Measurements from ENCODE around the gene CLPSL1. TPM values are rescaled to one million over a fixed set of nuclear protein-coding genes. Genes with fewer than 3 reads are reported as not detected.

The CLPSL1 gene
- total and polyA plus RNA-seq, 2 donors (not counting 1 experiment from before 2014, with no cell fraction given), result not detected

DNA sequence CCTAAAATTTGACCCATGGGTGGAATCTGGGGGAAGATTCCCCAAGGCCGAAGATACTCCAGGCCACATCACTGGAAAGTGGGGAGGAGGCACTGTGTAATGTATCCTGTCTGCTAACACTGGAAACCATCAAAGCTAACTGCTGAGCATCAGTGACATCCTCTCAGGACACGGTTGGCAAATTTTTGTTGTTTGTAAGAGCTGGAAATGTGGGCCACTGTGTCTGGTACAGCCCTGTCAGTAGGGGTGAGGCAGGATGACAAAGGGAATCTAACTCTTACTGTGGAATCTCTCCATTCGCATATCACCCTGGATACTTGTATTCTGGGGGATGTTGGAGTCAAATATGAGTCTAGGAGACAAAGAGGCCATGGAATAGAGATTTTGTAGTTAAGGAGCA lies 21.4 kb upstream of the CLPSL1 start:
- ChIA-PET CTCF (interaction anchor here (1.0 kb wide), 1 partner anchor 12 kb away, joined by 3 read pairs; no protein-coding TSS in a partner anchor), POLR2A (no interaction called here)
- Histone ChIP-seq H3K4me3 (ENCODE audit: control extremely low read depth in 1 of 5, extremely low read depth in 1 of 5, insufficient read depth in 1 of 5, low read depth in 2 of 5, low read length in 4 of 5) (no peak overlapping the region), H2AFZ (ENCODE audit: insufficient read depth, low read depth, low read length, poor library complexity, severe bottlenecking) (no peak overlapping the region), H3K4me1 (ENCODE audit: control insufficient read depth in 2 of 2, insufficient read depth in 2 of 2, low read length in 2 of 2) (peaks cover 27 to 31% of the 10 kb centered on the region in 2 donors), H3K79me2 (ENCODE audit: control insufficient read depth, insufficient read depth, low read length) (no peaks in the 10 kb centered on the region), H3K9ac (ENCODE audit: low read length) (no peak overlapping the region), H3K9me3 (ENCODE audit: control extremely low read depth in 1 of 3, control insufficient read depth in 2 of 3, insufficient read depth in 1 of 3, low read length in 2 of 3) (peaks cover 0 to 16% (median 6%) of the 10 kb centered on the region in 3 donors), H3K4me2 (replicated peaks; ENCODE audit: low read depth, low read length, poor library complexity, severe bottlenecking) (peak overlapping the region; percentile 20), H3K27me3 (replicated peaks in 1 of 4; ENCODE audit: control extremely low read depth in 1 of 4, control insufficient read depth in 3 of 4, insufficient read depth in 4 of 4, low read length in 3 of 4) (peaks cover 0 to 29% (median 18%) of the 10 kb centered on the region in 4 experiments), H4K20me1 (ENCODE audit: control insufficient read depth, insufficient read depth, low read length, poor library complexity, severe bottlenecking) (no peaks in the 10 kb centered on the region), H3K36me3 (replicated peaks in 1 of 2; ENCODE audit: control extremely low read depth in 1 of 2, control insufficient read depth in 1 of 2, extremely low read depth in 1 of 2, insufficient read depth in 2 of 2, low read length in 1 of 2) (no peaks in the 10 kb centered on the region), H3K27ac (ENCODE audit: low read length in 2 of 2) (no peak overlapping the region)
- Mint-ChIP-seq H3K4me3 (no peak overlapping the region), H3K27me3 (peaks cover 35% of the 10 kb centered on the region), H3K27ac (no peak overlapping the region), H3K4me1 (peaks cover 40% of the 10 kb centered on the region), H3K9me3 (ENCODE audit: insufficient read depth) (peaks cover 3% of the 10 kb centered on the region)
- 10% methylated on average over 2 of the region's 3 CpGs for WGBS (ENCODE audit: insufficient coverage)
- ATAC-seq (ENCODE audit: low read depth) (no peak), DNase-seq (no peak)
- TF ChIP-seq, protein P1, sequence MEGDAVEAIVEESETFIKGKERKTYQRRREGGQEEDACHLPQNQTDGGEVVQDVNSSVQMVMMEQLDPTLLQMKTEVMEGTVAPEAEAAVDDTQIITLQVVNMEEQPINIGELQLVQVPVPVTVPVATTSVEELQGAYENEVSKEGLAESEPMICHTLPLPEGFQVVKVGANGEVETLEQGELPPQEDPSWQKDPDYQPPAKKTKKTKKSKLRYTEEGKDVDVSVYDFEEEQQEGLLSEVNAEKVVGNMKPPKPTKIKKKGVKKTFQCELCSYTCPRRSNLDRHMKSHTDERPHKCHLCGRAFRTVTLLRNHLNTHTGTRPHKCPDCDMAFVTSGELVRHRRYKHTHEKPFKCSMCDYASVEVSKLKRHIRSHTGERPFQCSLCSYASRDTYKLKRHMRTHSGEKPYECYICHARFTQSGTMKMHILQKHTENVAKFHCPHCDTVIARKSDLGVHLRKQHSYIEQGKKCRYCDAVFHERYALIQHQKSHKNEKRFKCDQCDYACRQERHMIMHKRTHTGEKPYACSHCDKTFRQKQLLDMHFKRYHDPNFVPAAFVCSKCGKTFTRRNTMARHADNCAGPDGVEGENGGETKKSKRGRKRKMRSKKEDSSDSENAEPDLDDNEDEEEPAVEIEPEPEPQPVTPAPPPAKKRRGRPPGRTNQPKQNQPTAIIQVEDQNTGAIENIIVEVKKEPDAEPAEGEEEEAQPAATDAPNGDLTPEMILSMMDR (IDR thresholded peaks at IDR 0.05), result no peak
- TF ChIP-seq EZH2 (IDR thresholded peaks at IDR 0.05; ENCODE audit: borderline replicate concordance, insufficient read depth, low read depth, low read length, poor library complexity, severe bottlenecking), result no peak
- intact Hi-C loops (cut with micrococcal nuclease), result no loop called here

DNA sequence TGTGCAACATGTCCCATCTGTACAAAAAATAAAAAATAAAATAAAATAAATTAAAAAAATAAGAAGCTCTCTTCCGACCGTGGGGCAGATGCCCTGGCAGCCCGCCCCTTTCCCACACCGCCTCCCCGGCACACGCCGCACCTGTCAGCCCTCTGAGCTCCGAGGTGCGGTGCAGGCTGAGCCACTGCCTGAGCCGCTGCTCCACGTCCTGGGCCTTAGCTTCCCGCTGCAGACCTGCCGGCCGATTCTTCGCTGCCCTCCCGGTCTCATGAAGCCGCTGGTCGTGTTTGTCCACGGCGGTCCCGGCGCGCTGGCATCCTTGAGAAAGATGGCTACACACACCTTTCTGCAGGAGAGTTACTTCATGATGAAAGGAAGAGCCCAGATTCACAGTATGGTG lies 15.1 kb upstream of the CLPSL1 start:
- no peaks in the 10 kb centered on the region for H3K9me3 Mint-ChIP-seq (ENCODE audit: insufficient read depth)
- Histone ChIP-seq H2AFZ (ENCODE audit: insufficient read depth, low read depth, low read length, poor library complexity, severe bottlenecking) (no peak overlapping the region), H3K27ac (ENCODE audit: low read length in 2 of 2) (no peak overlapping the region), H3K79me2 (ENCODE audit: control insufficient read depth, insufficient read depth, low read length) (no peaks in the 10 kb centered on the region), H3K4me1 (ENCODE audit: control insufficient read depth in 2 of 2, insufficient read depth in 2 of 2, low read length in 2 of 2) (peaks cover 13 to 18% of the 10 kb centered on the region in 2 donors), H3K9ac (ENCODE audit: low read length) (no peak overlapping the region), H3K9me3 (ENCODE audit: control extremely low read depth in 1 of 3, control insufficient read depth in 2 of 3, insufficient read depth in 1 of 3, low read length in 2 of 3) (peaks cover 0 to 5% (median 0%) of the 10 kb centered on the region in 3 donors), H3K36me3 (replicated peaks in 1 of 2; ENCODE audit: control extremely low read depth in 1 of 2, control insufficient read depth in 1 of 2, extremely low read depth in 1 of 2, insufficient read depth in 2 of 2, low read length in 1 of 2) (no peaks in the 10 kb centered on the region), H3K27me3 (replicated peaks in 1 of 4; ENCODE audit: control extremely low read depth in 1 of 4, control insufficient read depth in 3 of 4, insufficient read depth in 4 of 4, low read length in 3 of 4) (peaks cover 0 to 33% (median 17%) of the 10 kb centered on the region in 4 experiments), H3K4me3 (ENCODE audit: control extremely low read depth in 1 of 5, extremely low read depth in 1 of 5, insufficient read depth in 1 of 5, low read depth in 2 of 5, low read length in 4 of 5) (no peak overlapping the region), H4K20me1 (ENCODE audit: control insufficient read depth, insufficient read depth, low read length, poor library complexity, severe bottlenecking) (no peaks in the 10 kb centered on the region), H3K4me2 (replicated peaks; ENCODE audit: low read depth, low read length, poor library complexity, severe bottlenecking) (no peak overlapping the region)
- no peak for TF ChIP-seq EZH2 (IDR thresholded peaks at IDR 0.05; ENCODE audit: borderline replicate concordance, insufficient read depth, low read depth, low read length, poor library complexity, severe bottlenecking)
- TF ChIP-seq, protein P1 (IDR thresholded peaks at IDR 0.05), result no peak
- no peak for DNase-seq
- peaks cover 30% of the 10 kb centered on the region for H3K27me3 Mint-ChIP-seq
- ATAC-seq (ENCODE audit: low read depth), result no peak
- CTCF ChIA-PET, result interaction anchor here (1.1 kb wide), 1 partner anchor 23 kb away, joined by 3 read pairs; no protein-coding TSS in a partner anchor
- POLR2A ChIA-PET, result no interaction called here
- no peak overlapping the region for H3K4me3 Mint-ChIP-seq
- H3K27ac Mint-ChIP-seq, result no peak overlapping the region
- intact Hi-C loops (cut with micrococcal nuclease), result no loop called here
- peaks cover 27% of the 10 kb centered on the region for H3K4me1 Mint-ChIP-seq
- 94% methylated on average over 21 of the region's 23 CpGs for WGBS (ENCODE audit: insufficient coverage)
